Middle frontal gyrus (tissue), 1 donor: ENCODE data around the gene POLDIP3.
A peak's percentile ranks its signal among the peaks of the same experiment; 100 is the strongest.

Experiments
- DNase-seq: peaks from one replicate; pipeline ENCODE4 v3.0.0-alpha.2; 2015; ENCODE audit warnings: low spot score; ENCODE audit errors: extremely low spot score

Gene POLDIP3

GRCh38 chr22:42614312-42615091 is at the start of gene POLDIP3:
Gene POLDIP3 (minus strand): TSS chr22:42614883. CDS start chr22:42614857, 26 bp downstream.
- DNase-seq = peak; percentile 98

GRCh38 chr22:42661985-42662831 is 47.5 kb upstream of the POLDIP3 start:
- peak; percentile 62 for DNase-seq

GRCh38 chr22:42656578-42656977 is 41.9 kb upstream of the POLDIP3 start:
- no peak for DNase-seq

- no peak for DNase-seq
Observed at GRCh38 chr22:42655693-42656092, 41.0 kb upstream of the POLDIP3 start.

GRCh38 chr22:42654436-42655073 is 39.9 kb upstream of the POLDIP3 start:
- DNase-seq = no peak

- no peak for DNase-seq
Observed at GRCh38 chr22:42653999-42654398, 39.3 kb upstream of the POLDIP3 start.

- no peak for DNase-seq
Observed at GRCh38 chr22:42651134-42651533, 36.5 kb upstream of the POLDIP3 start.

GRCh38 chr22:42649246-42650099 is 34.8 kb upstream of the POLDIP3 start, which contains the start of gene CYB5R3:
Gene CYB5R3 (minus strand): TSS chr22:42649392. CDS start chr22:42649315, 77 bp downstream.
- DNase-seq = peak; percentile 43

GRCh38 chr22:42648368-42649245 is 33.9 kb upstream of the POLDIP3 start:
- DNase-seq = no peak

GRCh38 chr22:42648017-42648367 is 33.3 kb upstream of the POLDIP3 start:
- DNase-seq = no peak

GRCh38 chr22:42646569-42647525 is 32.2 kb upstream of the POLDIP3 start:
- no peak for DNase-seq

GRCh38 chr22:42645938-42646568 is 31.4 kb upstream of the POLDIP3 start:
- no peak for DNase-seq

GRCh38 chr22:42645341-42645937 is 30.8 kb upstream of the POLDIP3 start:
- DNase-seq = no peak

GRCh38 chr22:42644422-42645340 is 30.0 kb upstream of the POLDIP3 start:
- DNase-seq = no peak

GRCh38 chr22:42643634-42644421 is 29.1 kb upstream of the POLDIP3 start:
- no peak for DNase-seq
